ENCODE data around the gene NHS.

The NHS gene

DNA sequence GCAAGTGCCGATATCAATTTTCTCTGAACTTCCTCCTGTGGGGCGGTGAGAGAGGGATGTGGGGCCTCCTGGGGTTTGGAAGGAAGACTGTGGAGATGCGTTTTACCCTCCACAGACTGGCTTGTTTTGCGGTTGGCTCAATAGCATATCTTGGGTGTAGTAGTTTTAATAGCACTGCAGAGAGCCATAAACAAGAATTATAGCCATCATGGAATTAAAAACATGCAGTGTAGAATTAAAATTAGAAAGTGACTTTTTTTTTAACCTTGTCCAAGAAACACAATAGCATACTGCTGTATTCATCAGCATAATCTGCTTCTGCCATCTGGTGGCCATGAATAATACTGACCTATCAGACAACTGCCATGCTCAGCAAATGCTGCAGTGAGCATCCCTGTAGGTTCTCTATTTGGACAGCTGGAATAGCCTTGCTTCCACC, 315.0 kb downstream of the NHS start:
- peak; percentile 30 for DNase-seq

DNA sequence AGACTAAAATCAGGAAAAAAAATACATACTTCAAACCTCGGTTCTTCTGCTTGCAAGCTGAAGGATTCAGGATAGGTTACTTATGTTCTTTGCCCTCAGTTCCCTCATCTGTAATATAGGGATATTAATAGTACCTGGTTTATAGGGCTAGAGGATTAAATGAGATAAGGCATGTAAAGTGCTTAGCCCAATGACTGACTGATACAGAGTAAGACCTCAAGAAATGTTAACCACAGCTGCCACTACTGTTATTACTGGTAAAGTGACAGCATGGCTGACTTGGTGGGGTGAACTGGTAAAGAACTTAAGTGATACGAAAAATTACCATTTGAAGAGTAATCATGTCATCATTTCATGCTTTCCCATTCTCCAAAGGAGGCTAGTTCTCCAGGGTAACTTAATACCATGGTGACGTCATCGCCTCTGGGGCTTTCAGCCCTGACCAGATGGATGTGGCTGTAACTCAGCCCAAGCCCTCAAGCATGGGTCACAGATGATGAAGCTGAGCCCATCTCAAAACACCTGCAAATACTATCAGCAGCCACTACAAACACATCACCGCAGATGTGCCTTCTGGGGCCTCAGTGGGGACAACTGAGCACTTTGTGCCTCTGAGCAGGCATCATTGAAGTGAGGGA, 317.8 kb downstream of the NHS start:
- DNase-seq: no peak

DNA sequence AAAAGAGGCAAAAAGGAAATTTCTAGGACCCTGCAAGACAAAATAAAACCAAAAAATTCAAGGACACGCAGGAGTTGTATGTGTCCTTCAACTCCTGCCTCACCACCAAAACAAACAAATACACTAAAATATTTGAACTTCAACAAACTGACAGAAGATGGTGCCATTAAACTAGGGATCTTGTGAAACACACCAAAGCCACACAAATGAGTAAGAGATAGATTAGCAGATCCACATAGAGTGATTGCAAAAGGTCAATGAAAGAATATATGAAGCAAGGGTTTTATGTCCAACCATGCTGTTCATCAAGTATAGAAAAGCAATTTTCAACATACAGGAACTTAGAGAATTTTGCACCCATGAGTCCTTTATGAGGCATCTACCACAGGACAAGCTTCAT, 322.2 kb downstream of the NHS start:
- no peak for DNase-seq

DNA sequence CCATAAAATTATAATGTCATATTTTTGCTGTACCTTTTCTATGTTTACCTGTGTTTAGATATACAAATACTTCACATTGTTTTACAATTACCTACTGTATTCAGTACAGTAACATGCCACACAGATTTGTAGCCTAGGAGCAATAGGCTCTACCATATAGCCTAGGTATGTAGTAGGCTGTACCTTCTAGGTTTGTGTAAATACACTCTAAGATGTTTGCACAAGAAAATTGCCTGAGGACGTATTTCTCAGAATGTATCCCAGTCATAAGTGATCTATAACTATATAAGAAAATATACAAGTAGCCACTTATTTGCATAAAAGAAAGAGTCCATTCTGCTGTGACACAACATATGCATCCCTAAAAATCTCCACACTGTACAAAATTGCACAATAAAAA, 326.0 kb downstream of the NHS start:
- no peak for DNase-seq

DNA sequence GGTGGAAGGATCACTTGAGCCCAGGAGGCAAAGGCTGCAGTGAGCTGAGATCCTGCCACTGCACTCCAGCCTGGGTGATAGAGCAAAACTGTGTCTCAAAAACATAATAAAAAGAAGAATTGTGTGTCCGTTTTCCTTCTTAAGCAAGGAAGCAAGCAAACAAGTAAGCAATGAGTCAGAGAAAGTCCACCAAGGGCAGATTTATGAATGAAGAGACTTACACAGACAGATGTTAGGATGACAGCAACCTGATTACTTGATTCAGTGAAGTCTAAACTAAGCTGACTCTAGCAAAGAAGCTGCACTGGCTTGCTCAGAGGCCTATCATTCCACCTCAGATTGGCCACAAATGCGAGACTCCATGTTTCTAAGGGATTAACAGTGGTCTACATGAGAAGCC, 328.2 kb downstream of the NHS start:
- no peak for DNase-seq

DNA sequence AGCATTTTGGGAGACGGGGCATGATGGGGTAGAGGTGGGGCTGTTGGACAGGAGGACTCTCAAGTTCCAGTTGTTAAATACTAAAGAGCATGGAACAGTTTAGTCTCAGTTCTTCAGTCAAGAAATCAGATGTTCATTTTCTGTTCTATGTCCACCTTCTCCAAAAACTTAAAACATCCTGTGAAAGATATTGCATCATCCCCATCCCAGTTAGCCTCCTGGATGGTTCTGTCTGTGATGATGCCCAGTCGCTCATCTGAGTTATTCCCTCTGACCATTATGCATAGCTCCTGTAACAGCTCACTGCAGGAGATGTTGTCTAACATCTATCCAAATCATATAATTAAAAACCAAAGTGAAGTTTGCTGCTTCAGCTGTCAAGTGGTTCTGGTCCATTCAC, 330.2 kb downstream of the NHS start:
- DNase-seq: no peak

DNA sequence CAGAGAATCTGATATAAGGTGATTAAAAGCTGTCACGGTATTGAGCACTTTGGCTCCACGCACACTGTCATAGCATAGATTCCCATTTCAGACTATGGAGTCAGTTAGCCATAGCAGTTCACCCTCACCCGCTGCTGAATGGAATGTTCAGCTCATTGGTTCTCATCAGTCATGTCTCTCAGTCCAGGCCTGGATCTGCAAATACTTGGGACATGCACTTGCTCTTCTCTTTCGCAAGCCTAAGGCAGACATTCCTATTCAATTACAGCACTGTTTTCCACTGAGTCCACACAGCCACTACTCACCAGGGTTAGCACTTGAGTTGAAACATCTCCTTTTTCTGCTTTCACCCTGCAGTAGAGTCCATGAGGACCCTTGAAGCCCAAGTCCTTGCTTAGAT, 331.7 kb downstream of the NHS start:
- no peak for DNase-seq

DNA sequence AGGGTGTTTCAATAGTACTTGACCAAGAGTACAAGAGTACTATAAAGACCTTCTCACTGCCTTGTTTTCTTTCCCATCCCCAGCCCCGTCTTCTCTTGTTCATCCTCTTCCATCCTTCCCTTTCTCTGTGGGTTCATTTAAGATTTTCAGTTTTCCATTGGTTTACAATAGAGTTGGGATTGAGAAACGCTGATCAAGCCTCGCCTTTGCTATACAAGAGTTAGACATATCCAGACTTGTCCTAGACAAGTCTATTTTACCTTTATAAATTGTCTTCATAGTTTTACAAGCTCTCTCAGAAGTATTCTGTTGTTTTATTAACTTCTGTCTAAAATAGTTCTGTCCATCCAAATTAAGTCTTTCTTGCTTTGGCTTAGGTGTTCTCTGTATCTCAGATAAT, 332.7 kb downstream of the NHS start:
- no peak for DNase-seq

DNA sequence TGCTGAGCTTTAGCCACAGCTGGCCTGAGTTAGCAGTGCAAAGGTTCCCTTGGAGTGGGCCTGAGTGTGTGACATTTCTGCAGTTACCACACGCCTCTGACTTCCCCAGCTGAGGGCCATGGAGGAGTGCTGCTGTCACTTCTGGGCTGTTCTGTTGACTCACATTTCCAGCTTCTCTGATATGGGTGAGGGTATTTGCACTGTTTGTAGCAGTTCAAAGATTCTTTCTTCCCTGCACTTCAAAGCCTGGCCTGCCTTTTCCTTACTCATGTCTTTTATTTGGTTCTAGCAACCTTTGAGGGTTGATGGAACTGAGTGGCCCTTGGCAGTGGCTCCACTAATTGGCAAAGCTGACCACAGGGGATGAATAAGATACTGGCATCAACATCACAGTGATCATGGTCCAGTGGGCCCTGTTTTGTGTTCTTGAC, 335.9 kb downstream of the NHS start:
- DNase-seq: no peak

DNA sequence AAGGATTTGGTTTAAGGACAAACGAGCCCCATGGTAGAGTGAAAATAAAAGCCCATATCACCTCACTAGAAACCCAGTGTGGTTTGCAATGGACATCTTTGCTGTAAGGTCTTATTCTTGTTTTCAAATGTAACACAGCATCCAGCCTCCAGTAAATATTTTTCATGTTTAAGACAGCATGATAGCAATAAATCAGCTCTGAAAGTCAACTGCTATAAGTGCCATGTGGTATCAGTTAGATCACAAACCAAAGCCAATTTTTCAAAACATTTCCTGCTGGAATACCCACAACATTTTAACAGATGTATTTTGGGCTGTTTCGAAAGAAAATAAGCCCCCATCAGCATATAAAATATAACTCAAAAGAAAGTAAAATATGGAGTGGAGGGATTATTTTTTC, 338.3 kb downstream of the NHS start:
- DNase-seq: no peak

DNA sequence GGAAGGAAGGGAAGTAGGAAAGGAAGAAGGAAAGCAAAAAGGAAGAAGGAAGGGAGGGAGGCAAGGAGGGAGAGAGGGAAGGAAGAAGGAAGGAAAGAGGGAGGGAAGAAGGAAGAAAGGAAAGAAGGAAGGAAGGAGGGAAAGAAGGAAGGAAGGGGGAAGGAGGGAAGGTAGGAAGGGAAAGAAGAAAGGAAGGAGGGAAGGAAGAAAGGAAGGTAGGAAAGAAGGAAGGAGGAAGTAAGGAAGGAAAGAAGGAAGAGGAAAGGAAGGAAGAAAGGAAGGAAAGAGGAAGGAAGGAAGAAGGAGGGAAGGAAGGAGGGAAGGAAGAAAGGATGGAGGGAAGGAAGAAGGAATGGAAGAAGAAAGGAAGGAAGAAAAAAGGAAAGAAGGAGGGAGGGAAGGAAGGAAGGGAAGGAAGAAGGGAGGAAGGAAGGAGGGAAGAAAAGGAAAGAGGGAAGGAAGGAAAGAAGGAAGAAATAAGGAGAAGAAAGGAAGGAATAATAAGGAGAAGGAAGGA, 343.7 kb downstream of the NHS start:
- no peak for DNase-seq

DNA sequence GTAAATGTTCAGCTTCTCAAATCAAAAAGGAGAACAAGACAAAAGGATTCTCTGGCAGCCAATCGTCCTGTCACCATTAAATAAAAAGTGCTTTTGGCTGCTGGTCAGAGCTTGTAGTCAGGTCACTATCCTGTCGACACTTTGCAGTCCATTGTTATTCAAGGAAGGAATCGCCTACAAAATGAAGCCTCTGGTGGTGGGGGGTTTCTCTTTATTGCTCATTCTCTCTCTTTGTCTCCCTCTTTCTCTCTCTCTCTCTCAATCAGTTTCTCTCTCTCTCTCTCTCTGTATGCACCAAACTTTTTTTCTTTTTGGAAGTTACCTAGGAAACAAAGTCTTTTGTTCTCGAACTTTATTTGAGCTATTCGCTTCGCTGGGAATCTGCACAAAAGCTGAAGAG, 344.7 kb downstream of the NHS start:
- no peak for DNase-seq

DNA sequence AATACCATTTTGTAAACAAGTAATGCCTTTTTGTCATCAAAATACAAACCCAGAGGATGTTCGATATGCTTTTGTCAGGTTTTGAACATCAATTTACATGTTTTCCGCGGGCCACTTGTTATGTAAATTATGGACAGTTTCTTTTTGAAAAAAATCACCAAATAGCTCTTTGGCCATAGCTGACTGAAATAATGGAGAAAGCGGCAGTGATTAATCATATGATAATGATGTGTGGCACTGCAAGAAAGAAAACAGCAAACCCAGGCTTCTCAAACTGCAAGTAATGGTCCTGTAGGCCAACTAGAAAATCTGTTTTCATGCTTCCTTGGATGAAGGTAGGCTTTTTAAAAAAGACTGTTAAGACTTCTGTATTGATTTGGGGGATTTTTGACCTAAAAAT, 346.7 kb downstream of the NHS start:
- no peak for DNase-seq

DNA sequence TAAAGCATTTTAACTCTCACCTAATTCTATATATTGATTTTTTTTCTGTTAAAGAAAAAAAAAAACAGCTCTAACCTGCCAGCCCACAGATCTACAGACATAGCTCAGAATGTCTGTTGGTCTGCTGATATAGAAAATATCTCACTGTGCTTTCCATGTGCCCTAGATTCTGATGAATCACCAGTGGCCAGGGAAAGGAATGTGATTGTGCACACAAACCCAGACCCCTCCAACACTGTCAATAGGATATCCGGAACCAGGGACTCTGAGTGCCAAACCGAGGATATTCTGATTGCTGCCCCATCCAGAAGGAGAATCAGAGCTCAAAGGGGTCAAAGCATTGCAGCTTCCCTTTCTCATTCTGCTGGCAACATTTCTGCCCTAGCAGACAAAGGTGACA, 350.2 kb downstream of the NHS start:
- DNase-seq: no peak

DNA sequence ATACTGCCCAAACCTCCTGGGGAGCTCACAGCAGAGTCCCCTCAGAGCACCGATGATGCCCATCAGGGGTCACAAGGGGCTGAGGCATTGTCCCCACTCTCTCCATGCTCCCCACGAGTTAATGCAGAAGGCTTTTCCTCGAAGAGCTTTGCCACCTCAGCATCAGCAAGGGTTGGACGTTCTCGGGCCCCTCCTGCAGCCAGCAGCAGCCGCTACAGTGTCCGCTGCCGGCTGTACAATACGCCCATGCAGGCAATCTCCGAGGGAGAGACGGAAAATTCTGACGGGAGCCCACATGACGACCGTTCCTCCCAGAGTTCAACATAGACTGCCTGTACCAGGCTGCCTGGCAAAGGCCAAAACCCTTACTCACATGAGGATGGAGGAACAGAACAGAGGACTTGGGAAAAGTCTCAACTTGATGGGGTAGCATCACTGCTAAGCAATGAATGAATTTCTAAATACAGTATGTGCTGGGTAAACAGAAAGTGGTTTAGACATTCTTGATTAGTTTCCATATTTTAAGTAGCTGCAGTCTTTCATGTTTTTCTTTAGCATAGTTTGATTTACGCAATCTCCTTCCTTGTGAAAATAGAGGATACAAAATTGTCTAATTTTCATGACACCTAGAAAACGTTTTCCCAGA, 357.3 kb downstream of the NHS start:
- DNase-seq: no peak

DNA sequence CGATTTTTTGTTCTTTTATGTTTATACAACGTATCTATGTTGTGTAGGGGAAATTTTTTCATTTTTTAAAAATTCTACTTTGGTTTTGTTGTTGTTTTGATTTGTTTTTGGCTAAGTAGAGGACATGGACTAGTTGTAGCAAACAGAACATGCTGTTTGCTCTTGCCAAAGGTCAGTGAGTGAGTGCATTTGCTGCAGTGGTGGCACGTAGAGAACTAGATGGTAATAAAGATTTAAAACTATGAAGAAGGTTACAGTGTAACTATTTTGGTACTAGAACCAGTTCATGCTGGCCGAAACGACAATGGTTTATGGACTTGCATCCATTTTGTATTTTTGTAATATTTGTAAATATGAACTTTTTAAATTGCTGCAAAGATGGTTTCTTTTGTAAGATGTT, 360.4 kb downstream of the NHS start:
- no peak for DNase-seq

DNA sequence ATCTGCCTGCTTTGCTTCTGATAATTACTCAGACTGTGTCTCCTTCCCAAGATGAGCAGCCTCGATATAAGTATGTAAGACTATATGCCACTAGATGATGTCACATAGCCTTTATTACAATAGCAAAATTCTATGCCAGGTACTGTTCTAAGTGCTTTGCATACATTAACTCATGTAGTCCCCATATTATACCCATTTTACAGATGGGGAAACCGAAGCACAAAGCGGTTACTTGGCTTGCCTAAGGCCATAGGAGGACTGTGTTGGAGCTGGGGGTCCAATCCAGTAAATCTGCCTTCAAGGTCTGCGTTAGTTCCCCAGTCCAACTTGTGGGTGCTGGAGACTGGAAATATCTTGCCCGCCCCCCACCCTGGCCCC, 361.5 kb downstream of the NHS start:
- DNase-seq: no peak

DNA sequence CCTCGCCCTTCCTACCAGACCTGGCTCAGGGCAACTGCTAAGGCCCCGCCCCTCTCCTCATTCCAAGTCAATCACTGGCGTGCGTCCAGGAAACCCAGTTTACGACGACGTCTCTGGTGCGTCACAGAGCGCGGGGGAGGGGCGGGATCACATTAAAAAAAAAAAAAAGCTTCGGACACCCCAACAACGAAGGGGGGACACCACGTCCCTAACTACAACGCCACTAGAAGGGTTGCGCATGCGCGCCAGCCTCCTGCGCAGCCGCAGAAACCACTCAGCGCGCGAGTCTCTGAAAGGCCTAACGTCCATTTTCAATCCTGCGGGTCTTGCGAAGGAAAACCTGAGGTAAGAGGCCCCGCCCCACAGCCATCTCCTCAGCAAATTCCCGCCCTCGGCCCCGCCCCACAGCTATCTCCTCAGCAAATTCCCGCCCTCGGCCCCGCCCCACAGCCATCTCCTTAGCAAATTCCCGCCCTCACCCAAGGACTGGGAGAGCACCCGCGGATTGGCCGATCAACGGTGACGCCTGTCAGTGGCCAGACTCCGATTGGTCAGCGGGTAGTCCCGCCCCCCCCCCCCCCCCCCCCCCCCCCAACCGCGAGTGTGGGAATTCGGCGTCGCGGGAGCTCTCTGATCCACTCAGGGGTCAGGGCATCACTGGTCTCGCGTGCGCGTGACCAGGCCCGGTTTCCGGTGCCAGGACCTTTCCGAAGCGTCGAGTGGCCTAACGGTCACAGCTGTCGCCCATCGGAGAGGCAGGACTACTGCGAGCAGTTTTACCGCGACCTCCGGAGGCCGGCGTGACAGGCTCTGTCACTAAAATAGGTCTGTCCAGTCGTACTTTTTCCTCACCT, 362.1 kb downstream of the NHS start, which contains the start of gene SCML1:
SCML1 (plus strand) TSS at position 638 of the 854 bp plus-strand sequence. CDS start 6,694 bp downstream, outside the sequence.
- peak; percentile 91 for DNase-seq

DNA sequence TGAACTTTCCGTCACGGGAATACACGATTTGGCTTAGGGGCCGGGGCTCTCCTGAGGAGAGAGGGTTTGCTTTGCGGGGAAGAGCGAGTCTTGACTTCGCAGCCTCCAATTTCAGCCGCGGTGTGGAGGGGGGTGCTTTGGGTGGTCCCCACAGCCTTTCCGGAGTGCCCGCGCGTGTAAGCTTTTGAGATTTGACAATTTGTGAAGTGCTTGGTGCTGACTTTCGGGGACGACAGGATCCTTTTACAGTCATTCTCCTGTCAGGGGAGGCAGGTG, 362.6 kb downstream of the NHS start:
- no peak for DNase-seq

DNA sequence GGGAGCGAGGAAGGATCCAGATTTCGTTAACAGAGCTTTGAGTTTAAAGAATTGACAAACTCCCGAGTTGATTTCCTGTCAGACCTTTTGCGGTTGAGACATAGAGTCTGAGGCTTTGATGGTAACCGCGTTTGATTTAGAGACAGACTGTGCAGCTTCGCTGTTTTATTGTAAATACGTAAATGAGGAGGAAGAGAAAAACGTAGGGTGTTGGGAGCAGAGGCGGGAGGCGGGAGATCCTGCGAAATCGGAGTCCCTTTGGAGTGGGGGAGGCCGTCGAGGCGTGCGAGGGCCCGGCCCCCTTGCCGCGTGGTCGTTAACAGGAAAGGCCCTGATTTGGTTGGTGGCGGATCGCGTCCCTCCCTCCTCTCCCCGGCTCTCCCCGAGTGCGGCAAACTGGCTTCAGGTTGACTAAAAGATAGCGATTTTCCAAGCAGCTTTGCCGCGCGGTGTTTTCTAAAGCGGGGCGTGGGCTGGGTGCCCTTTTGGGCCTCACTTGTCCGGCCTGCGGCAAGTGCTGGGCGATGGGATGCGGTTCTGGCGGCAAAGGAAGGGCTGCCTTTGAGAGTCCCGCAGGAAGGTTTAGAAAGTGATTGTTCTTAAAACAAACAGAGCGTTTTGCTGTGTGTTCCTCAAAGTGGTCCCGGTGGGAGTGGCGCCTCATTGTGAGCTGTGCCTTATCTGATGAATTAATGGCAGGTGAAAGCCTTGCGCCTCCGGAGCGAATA, 363.1 kb downstream of the NHS start:
- DNase-seq: peak; percentile 50

DNA sequence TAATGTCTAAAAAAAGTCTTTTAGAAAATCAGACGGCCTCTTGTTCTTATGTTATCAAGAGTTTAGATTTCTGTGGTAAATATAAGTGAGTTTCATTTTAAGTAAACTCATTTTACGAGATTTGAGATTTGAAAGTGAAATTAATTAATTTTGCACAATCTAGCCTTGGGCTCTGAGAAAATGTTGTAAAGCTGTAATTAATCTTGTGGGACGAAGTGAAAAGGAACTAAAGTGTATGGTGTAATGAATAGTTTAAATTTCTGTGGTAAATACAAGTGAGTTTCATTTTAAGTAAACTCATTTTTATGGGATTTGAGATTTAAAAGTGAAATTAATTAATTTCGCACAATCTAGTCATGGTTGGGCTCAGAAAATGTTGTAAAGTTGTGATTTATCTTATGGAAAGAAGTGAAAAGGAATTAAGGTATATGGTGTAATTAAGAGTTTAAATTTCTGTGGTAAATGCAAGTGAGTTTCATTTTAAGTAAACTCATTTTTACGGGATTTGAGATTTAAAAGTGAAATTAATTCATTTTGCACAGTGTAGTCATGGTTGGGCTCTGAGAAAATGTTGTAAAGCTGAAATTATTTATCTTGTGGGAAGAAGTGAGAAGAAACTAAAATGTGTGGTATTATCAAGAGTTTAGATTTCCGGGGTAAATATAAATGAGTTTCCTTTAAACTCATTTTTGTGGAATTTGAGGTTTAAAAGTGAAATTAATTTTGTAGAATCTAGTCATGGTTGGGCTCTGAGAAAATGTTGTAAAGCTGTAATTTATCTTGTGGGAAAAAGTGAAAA, 363.9 kb downstream of the NHS start:
- DNase-seq: no peak

All from stimulated activated CD8-positive, alpha-beta memory T cell treated with anti-CD3 and anti-CD28 coated beads, Interleukin-4, amount 100 ng/mL, for 48 hours (primary cell).